ENCODE results near the gene NDUFC2.
"Not testable (repeated sequence)": the region's sequence is repeated elsewhere in the genome, so short reads cannot be mapped to it uniquely, and the experiment has no call there.

NDUFC2 gene

GRCh38 chr11:78080084-78080817, 589 bp upstream of the NDUFC2 start:
- Histone ChIP-seq H3K4me1 (ENCODE audit: control insufficient read depth in 2 of 2, insufficient read depth in 2 of 2, low read length in 2 of 2) (peaks cover 13 to 14% of the 10 kb centered on the region in 2 donors), H3K4me3 (ENCODE audit: low read length in 2 of 2) (peak overlapping the region; percentile 94 to 95), H3K27ac (ENCODE audit: low read depth in 2 of 2, low read length in 2 of 2) (peak overlapping the region; percentile 80 to 81), H3K9ac (ENCODE audit: low read depth in 1 of 2, low read length in 2 of 2) (peak overlapping the region; percentile 90 to 95), H3K36me3 (ENCODE audit: control insufficient read depth in 2 of 2, insufficient read depth in 2 of 2, low read length in 2 of 2) (no peaks in the 10 kb centered on the region), H3K9me3 (ENCODE audit: control insufficient read depth in 2 of 2, low read length in 2 of 2) (no peaks in the 10 kb centered on the region), H3K27me3 (ENCODE audit: control insufficient read depth in 2 of 2, insufficient read depth in 2 of 2, low read length in 2 of 2) (no peaks in the 10 kb centered on the region)

DNA sequence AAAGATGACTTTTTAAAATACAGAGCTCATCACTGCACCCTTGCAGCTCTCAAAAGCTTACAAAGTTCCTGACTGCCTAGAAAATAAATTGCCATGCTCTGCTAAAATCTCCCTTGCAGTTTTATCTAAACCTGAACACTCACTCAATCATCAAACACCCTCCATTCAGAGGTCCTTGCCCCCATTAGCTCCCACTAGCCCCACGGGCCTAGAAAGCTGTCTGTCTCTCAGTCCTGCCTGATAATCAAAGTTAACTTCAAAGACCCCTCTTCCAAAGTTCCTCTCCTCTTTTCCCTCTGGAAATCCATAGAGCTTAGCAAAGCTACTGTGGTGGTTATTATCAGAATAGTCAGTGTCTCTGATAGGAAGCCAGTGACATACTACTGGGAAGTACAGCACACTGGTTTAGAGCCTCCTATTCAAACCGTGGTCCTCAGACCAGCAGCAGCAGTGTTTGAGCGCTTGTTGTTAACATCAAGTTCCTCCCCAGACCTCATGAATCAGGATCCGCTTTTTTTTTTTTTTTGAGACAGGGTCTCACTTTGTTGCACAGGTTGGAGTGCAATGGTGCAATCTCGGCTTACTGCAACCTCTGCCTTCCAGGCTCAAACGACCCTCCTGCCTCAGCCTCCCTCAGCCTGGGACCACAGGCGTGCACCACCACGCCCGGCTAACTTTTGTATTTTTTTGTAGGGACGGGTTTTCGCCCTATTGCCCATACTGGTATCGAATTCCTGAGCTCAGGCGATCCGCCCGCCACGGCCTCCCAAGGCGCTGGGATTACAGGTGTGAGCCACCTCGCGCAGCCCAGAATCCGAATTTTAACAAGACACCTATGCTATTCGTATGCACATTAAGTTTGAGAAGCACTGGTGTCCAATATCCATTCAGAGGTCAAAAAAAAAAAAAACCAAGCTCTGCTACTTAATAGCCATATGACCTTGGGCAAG, 1.2 kb downstream of the NDUFC2 start:
- Histone ChIP-seq H3K4me1 (ENCODE audit: control insufficient read depth in 2 of 2, insufficient read depth in 2 of 2, low read length in 2 of 2) (peaks cover 13 to 14% of the 10 kb centered on the region in 2 donors), H3K9me3 (ENCODE audit: control insufficient read depth in 2 of 2, low read length in 2 of 2) (no peaks in the 10 kb centered on the region), H3K9ac (ENCODE audit: low read depth in 1 of 2, low read length in 2 of 2) (peak overlapping the region; percentile 90 to 95), H3K4me3 (ENCODE audit: low read length in 2 of 2) (peak overlapping the region; percentile 94 to 95), H3K36me3 (ENCODE audit: control insufficient read depth in 2 of 2, insufficient read depth in 2 of 2, low read length in 2 of 2) (no peaks in the 10 kb centered on the region), H3K27ac (ENCODE audit: low read depth in 2 of 2, low read length in 2 of 2) (no peak overlapping the region), H3K27me3 (ENCODE audit: control insufficient read depth in 2 of 2, insufficient read depth in 2 of 2, low read length in 2 of 2) (no peaks in the 10 kb centered on the region)

DNA sequence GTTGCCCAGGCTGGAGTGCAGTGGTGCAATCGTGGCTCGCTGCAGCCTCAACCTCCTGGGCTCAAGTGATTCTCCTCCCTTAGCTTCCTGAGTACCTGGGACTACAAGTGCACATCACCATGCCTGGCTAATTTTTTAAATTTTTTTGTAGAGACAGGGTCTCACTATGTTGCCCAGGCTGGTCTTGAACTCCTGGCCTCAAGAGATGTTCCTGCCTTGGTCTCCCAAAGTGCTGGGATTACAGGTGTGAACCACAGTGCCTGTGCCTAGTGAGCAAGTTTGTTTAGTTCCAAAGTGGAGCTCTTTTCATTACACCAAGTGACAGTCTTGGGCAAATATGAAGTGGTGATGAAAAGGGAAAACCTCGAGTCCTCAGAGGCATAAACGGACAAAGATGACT, 2.1 kb downstream of the NDUFC2 start:
- Histone ChIP-seq H3K4me3 (ENCODE audit: low read length in 2 of 2) (peak overlapping the region; percentile 27 to 94), H3K4me1 (ENCODE audit: control insufficient read depth in 2 of 2, insufficient read depth in 2 of 2, low read length in 2 of 2) (peaks cover 13 to 14% of the 10 kb centered on the region in 2 donors)

GRCh38 chr11:78076733-78077403, 2.8 kb downstream of the NDUFC2 start:
- peak overlapping the region in 1 of 2 donors; percentile 9 for H3K4me3 ChIP-seq (ENCODE audit: low read length in 2 of 2)
- H3K9ac ChIP-seq (ENCODE audit: low read depth in 1 of 2, low read length in 2 of 2): no peak overlapping the region
- H3K36me3 ChIP-seq (ENCODE audit: control insufficient read depth in 2 of 2, insufficient read depth in 2 of 2, low read length in 2 of 2): peaks cover 4% of the 10 kb centered on the region in 2 donors
- peaks cover 13 to 14% of the 10 kb centered on the region in 2 donors for H3K4me1 ChIP-seq (ENCODE audit: control insufficient read depth in 2 of 2, insufficient read depth in 2 of 2, low read length in 2 of 2)
- no peaks in the 10 kb centered on the region for H3K9me3 ChIP-seq (ENCODE audit: control insufficient read depth in 2 of 2, low read length in 2 of 2)
- H3K27ac ChIP-seq (ENCODE audit: low read depth in 2 of 2, low read length in 2 of 2): no peak overlapping the region
- no peaks in the 10 kb centered on the region for H3K27me3 ChIP-seq (ENCODE audit: control insufficient read depth in 2 of 2, insufficient read depth in 2 of 2, low read length in 2 of 2)

More for the DNA sequence above, 2.1 kb downstream of the NDUFC2 start:
- H3K9me3 ChIP-seq (ENCODE audit: control insufficient read depth in 2 of 2, low read length in 2 of 2); H3K9ac ChIP-seq (ENCODE audit: low read depth in 1 of 2, low read length in 2 of 2); H3K27ac ChIP-seq (ENCODE audit: low read depth in 2 of 2, low read length in 2 of 2); H3K36me3 ChIP-seq (ENCODE audit: control insufficient read depth in 2 of 2, insufficient read depth in 2 of 2, low read length in 2 of 2); H3K27me3 ChIP-seq (ENCODE audit: control insufficient read depth in 2 of 2, insufficient read depth in 2 of 2, low read length in 2 of 2): not testable (repeated sequence)

- no peak overlapping the region for H3K9ac ChIP-seq (ENCODE audit: low read depth in 1 of 2, low read length in 2 of 2)
- no peaks in the 10 kb centered on the region for H3K27me3 ChIP-seq (ENCODE audit: control insufficient read depth in 2 of 2, insufficient read depth in 2 of 2, low read length in 2 of 2)
- no peak overlapping the region for H3K4me3 ChIP-seq (ENCODE audit: low read length in 2 of 2)
- no peaks in the 10 kb centered on the region for H3K9me3 ChIP-seq (ENCODE audit: control insufficient read depth in 2 of 2, low read length in 2 of 2)
- peaks cover 19 to 21% of the 10 kb centered on the region in 2 donors for H3K36me3 ChIP-seq (ENCODE audit: control insufficient read depth in 2 of 2, insufficient read depth in 2 of 2, low read length in 2 of 2)
- no peak overlapping the region for H3K27ac ChIP-seq (ENCODE audit: low read depth in 2 of 2, low read length in 2 of 2)
- H3K4me1 ChIP-seq (ENCODE audit: control insufficient read depth in 2 of 2, insufficient read depth in 2 of 2, low read length in 2 of 2): peaks cover 13 to 14% of the 10 kb centered on the region in 2 donors
Observed at GRCh38 chr11:78074756-78075155, 4.9 kb downstream of the NDUFC2 start.

- Histone ChIP-seq H3K9ac (ENCODE audit: low read depth in 1 of 2, low read length in 2 of 2) (no peak overlapping the region), H3K4me3 (ENCODE audit: low read length in 2 of 2) (no peak overlapping the region), H3K4me1 (ENCODE audit: control insufficient read depth in 2 of 2, insufficient read depth in 2 of 2, low read length in 2 of 2) (peaks cover 4 to 10% of the 10 kb centered on the region in 2 donors), H3K36me3 (ENCODE audit: control insufficient read depth in 2 of 2, insufficient read depth in 2 of 2, low read length in 2 of 2) (peaks cover 34 to 36% of the 10 kb centered on the region in 2 donors), H3K27me3 (ENCODE audit: control insufficient read depth in 2 of 2, insufficient read depth in 2 of 2, low read length in 2 of 2) (no peaks in the 10 kb centered on the region), H3K9me3 (ENCODE audit: control insufficient read depth in 2 of 2, low read length in 2 of 2) (no peaks in the 10 kb centered on the region), H3K27ac (ENCODE audit: low read depth in 2 of 2, low read length in 2 of 2) (no peak overlapping the region)
Observed at GRCh38 chr11:78072455-78072854, 7.2 kb downstream of the NDUFC2 start.

- peaks cover 2 to 6% of the 10 kb centered on the region in 2 donors for H3K4me1 ChIP-seq (ENCODE audit: control insufficient read depth in 2 of 2, insufficient read depth in 2 of 2, low read length in 2 of 2)
- no peak overlapping the region for H3K27ac ChIP-seq (ENCODE audit: low read depth in 2 of 2, low read length in 2 of 2)
- no peak overlapping the region for H3K9ac ChIP-seq (ENCODE audit: low read depth in 1 of 2, low read length in 2 of 2)
- peaks cover 35 to 38% of the 10 kb centered on the region in 2 donors for H3K36me3 ChIP-seq (ENCODE audit: control insufficient read depth in 2 of 2, insufficient read depth in 2 of 2, low read length in 2 of 2)
- H3K27me3 ChIP-seq (ENCODE audit: control insufficient read depth in 2 of 2, insufficient read depth in 2 of 2, low read length in 2 of 2): no peaks in the 10 kb centered on the region
- no peak overlapping the region for H3K4me3 ChIP-seq (ENCODE audit: low read length in 2 of 2)
- no peaks in the 10 kb centered on the region for H3K9me3 ChIP-seq (ENCODE audit: control insufficient read depth in 2 of 2, low read length in 2 of 2)
Observed at GRCh38 chr11:78071717-78072116, 7.9 kb downstream of the NDUFC2 start.

- H3K4me3 ChIP-seq (ENCODE audit: low read length in 2 of 2): no peak overlapping the region
- H3K27ac ChIP-seq (ENCODE audit: low read depth in 2 of 2, low read length in 2 of 2): no peak overlapping the region
- H3K4me1 ChIP-seq (ENCODE audit: control insufficient read depth in 2 of 2, insufficient read depth in 2 of 2, low read length in 2 of 2): no peaks in the 10 kb centered on the region
- H3K9me3 ChIP-seq (ENCODE audit: control insufficient read depth in 2 of 2, low read length in 2 of 2): no peaks in the 10 kb centered on the region
- no peaks in the 10 kb centered on the region for H3K27me3 ChIP-seq (ENCODE audit: control insufficient read depth in 2 of 2, insufficient read depth in 2 of 2, low read length in 2 of 2)
- H3K9ac ChIP-seq (ENCODE audit: low read depth in 1 of 2, low read length in 2 of 2): no peak overlapping the region
- H3K36me3 ChIP-seq (ENCODE audit: control insufficient read depth in 2 of 2, insufficient read depth in 2 of 2, low read length in 2 of 2): peaks cover 35 to 38% of the 10 kb centered on the region in 2 donors
Observed at GRCh38 chr11:78070621-78071020, 9.0 kb downstream of the NDUFC2 start.

- H3K36me3 ChIP-seq (ENCODE audit: control insufficient read depth in 2 of 2, insufficient read depth in 2 of 2, low read length in 2 of 2): peaks cover 35 to 38% of the 10 kb centered on the region in 2 donors
- no peak overlapping the region for H3K4me3 ChIP-seq (ENCODE audit: low read length in 2 of 2)
- no peaks in the 10 kb centered on the region for H3K27me3 ChIP-seq (ENCODE audit: control insufficient read depth in 2 of 2, insufficient read depth in 2 of 2, low read length in 2 of 2)
- H3K27ac ChIP-seq (ENCODE audit: low read depth in 2 of 2, low read length in 2 of 2): no peak overlapping the region
- H3K9me3 ChIP-seq (ENCODE audit: control insufficient read depth in 2 of 2, low read length in 2 of 2): no peaks in the 10 kb centered on the region
- no peak overlapping the region for H3K9ac ChIP-seq (ENCODE audit: low read depth in 1 of 2, low read length in 2 of 2)
- no peaks in the 10 kb centered on the region for H3K4me1 ChIP-seq (ENCODE audit: control insufficient read depth in 2 of 2, insufficient read depth in 2 of 2, low read length in 2 of 2)
Observed at GRCh38 chr11:78069465-78069864, 10.2 kb downstream of the NDUFC2 start.

Measured in mucosa of rectum (tissue), 2 donors.